Astrocyte of the spinal cord (primary cell): ENCODE data around the gene PAPPA.

Experiments used
- DNase-seq: peaks from one replicate; pipeline ENCODE4 v3.0.0; 2011; ENCODE audit warnings: low read depth, low spot score
- H3K4me3 ChIP-seq: 2 replicates; pipeline ENCODE4 v1.5.1; 2011; ENCODE audit warnings: low read depth, mild to moderate bottlenecking, low read length, moderate library complexity
- in situ Hi-C: cut with HindIII; loops from 2 replicates; pipeline ENCODE4 v1.10.0; 2017; ENCODE audit warnings: low sequenced_read_pairs
- TF ChIP-seq, protein P1 (sequence below): IDR thresholded peaks from 2 replicates; pipeline ENCODE4 v1.5.1; 2012; ENCODE audit warnings: low read depth, mild to moderate bottlenecking, low read length, inconsistent platforms

Gene PAPPA

DNA sequence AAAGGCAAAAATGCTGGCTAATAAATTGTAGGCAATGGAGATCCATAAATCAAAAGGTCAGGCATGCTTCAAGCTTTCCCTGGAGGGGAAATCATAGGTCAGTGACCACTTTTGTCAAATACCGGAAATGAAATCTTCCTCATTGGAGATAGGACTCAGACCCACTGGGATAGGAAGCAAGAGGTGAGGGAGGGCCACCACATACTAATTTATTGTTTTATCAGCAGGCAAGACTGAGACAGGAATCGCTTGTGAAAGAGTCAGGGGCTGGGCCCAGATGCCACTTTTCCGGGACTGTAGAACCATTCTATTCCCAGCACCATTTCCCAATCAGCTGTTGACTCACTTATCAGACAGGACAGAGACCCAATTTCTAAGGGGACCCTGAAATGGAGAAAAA is 277.3 kb downstream of the PAPPA start:
- in situ Hi-C loops, result no loop called here
- TF ChIP-seq, protein P1, sequence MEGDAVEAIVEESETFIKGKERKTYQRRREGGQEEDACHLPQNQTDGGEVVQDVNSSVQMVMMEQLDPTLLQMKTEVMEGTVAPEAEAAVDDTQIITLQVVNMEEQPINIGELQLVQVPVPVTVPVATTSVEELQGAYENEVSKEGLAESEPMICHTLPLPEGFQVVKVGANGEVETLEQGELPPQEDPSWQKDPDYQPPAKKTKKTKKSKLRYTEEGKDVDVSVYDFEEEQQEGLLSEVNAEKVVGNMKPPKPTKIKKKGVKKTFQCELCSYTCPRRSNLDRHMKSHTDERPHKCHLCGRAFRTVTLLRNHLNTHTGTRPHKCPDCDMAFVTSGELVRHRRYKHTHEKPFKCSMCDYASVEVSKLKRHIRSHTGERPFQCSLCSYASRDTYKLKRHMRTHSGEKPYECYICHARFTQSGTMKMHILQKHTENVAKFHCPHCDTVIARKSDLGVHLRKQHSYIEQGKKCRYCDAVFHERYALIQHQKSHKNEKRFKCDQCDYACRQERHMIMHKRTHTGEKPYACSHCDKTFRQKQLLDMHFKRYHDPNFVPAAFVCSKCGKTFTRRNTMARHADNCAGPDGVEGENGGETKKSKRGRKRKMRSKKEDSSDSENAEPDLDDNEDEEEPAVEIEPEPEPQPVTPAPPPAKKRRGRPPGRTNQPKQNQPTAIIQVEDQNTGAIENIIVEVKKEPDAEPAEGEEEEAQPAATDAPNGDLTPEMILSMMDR, result no peak
- no peak overlapping the region for H3K4me3 ChIP-seq
- DNase-seq, result no peak

DNA sequence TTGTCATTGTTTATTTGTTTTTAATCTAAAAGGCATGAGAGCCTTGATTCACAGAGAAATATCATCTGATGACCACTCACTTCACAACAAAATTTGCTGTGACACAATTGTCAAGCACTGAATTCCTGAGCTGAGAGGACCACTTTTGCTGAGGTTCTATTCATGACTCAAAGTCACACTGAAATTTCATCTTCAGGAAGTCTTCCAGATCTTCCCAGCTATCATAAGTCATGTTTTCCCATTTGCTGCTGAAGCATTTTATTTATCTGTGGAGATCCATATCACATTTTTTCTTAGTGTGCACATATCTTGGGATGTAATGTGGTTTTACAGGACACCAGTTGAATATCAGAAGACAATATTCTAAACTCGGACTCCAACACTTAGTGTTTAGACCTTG is 278.5 kb downstream of the PAPPA start:
- TF ChIP-seq, protein P1, result no peak
- H3K4me3 ChIP-seq, result no peak overlapping the region
- DNase-seq, result no peak
- in situ Hi-C loops, result no loop called here

DNA sequence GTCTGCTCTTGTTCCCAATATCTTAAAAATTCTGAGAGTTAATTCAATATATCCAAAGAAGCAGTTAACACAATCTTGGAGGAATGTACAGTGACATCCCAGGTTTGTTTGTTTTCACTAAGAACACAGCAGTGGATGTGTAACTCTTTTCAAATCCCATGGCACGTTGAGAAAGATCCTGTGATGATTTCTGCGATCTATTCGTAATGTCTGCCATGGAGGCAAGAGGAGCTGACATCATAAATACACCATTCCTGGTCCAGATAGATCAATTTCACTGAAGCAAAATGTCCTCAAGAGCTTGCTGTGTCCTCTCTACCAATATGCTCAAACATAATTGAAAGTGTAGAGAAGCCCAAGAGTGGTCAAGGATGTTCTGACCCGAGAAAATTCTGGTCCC is 280.7 kb downstream of the PAPPA start:
- no peak for DNase-seq
- in situ Hi-C loops, result no loop called here
- H3K4me3 ChIP-seq, result no peak overlapping the region
- TF ChIP-seq, protein P1, result no peak

DNA sequence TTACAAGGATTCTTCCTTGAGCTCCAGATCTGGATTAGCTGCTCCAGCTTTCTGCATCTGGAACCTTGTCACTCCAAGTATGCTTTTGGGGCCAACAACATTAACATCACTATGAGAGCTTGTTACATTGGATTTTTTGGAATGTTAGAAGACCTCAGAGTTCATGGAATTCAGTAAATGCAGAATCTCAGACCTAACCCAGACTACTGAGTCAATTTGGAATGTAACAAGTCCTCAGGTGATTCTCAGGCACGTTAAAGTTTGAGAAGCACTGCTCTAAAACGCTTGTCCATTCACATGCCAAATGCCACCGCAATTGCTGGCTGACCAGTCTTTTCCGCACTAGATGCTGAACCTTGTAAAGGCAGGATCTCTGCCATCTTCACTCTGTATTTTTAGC is 282.1 kb downstream of the PAPPA start:
- no peak for DNase-seq
- no peak overlapping the region for H3K4me3 ChIP-seq
- TF ChIP-seq, protein P1, result no peak
- in situ Hi-C loops, result no loop called here

DNA sequence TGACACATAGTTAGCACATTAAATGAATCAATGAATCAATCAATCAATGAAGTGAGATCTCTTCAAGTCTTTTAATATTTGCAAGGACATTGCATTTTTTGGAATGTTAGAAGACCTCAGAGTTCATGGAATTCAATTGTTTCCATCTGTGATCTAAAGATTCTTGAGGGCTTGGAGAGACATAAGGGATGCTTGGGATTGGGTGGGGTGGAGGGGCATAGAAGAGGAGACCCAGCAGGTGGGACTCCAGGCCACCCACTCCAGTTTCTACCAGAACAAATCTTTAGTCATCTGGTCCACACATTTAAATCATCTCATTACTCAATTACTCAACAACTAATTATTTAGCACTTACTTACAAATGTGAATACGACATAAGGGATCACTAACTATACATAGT is 282.5 kb downstream of the PAPPA start:
- DNase-seq, result no peak
- in situ Hi-C loops, result no loop called here
- no peak overlapping the region for H3K4me3 ChIP-seq
- TF ChIP-seq, protein P1, result no peak

DNA sequence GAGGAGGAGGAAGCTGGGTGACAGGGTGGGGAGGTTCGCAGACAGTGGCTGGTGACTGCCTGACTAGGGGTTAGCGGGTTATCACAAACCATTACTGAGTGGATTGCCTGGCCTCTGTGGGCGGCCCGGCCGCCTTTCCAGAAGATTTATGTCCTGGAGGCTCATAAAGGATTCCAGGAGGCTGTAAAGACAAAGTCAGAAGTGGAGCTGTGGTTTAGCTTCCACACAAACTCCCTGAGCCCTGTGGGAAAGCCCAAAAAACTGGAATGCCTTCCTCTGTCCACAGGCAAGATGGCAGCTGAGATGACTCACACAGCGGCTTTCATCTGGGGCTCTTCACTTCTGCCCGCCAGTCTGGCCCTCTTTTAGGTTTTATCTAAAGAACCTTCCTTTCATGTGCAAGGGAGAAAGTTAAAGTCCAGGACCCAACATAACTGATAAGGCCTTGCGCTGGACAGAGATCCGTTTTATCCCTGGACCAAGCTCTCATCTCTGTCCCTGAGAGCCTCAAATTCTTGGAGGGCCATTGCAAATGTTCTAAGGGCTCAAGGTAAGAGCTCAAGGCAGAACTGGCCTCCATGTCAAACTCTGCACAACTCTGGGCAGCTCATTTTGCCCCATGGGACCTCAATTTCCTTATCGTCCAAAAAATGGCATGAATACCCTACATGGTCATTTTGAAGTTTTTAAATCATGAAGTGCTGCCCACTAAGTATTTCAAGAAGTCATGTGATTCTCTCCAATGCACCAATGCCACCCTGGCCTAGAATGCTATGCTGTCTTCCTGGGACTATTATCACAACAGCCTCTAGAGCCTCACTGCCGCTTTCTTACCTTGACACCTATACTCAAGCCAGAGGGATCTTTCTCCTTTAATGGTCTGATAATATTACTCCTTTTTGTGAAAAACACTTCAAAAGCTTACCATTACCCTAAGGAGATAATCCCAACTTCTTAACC is 284.1 kb downstream of the PAPPA start:
- no peak for DNase-seq
- no peak overlapping the region for H3K4me3 ChIP-seq
- in situ Hi-C loops, result no loop called here
- TF ChIP-seq, protein P1, result no peak
